Motor neuron (in vitro differentiated cells): ENCODE data around the gene TRIP12. TPM values are rescaled to one million over a fixed set of nuclear protein-coding genes. Genes with fewer than 3 reads are reported as not detected.
"Not testable (repeated sequence)": the region's sequence is repeated elsewhere in the genome, so short reads cannot be mapped to it uniquely, and the experiment has no call there.

Experiments
- ATAC-seq, 8 experiments: fragments of 200-7000 bp; cut with Tn5 transposase; replicated peaks in 6 of 8; 2 replicates each; pipeline ENCODE4 v1.8.0; 2021; ENCODE audit warnings: mild to moderate bottlenecking in 8 of 8, moderate library complexity in 8 of 8
- H3K27ac ChIP-seq, 2 donors: fragments of 250-450 bp; sonication (Bioruptor Pico); 2 replicates each; pipeline ENCODE4 v1.9.0; 2021; ENCODE audit warnings: antibody characterized with exemption in 2 of 2, mild to moderate bottlenecking in 2 of 2, moderate library complexity in 1 of 2
- H3K4me1 ChIP-seq, 2 donors: fragments of 250-450 bp; sonication (Bioruptor Pico); replicated peaks in 1 of 2; 2 replicates each; pipeline ENCODE4 v1.6.1; 2021; ENCODE audit warnings: antibody characterized with exemption in 2 of 2, mild to moderate bottlenecking in 2 of 2, moderate library complexity in 1 of 2
- H3K4me3 ChIP-seq, 5 donors: fragments of 250-450 bp; sonication (Bioruptor Pico); 2 replicates each; pipeline ENCODE4 v1.9.0; 2021; ENCODE audit warnings: antibody characterized with exemption in 5 of 5, mild to moderate bottlenecking in 5 of 5, moderate library complexity in 4 of 5
- WGBS, 10 experiments: fragments of 450-650 bp; shearing (Covaris generic); methylation state at CpG; one replicate each; pipeline ENCODE4 v1.0.0; 2022; 5-methylcytosine and 5-hydroxymethylcytosine counted together
- in situ Hi-C, 9 experiments: fragments of 400-800 bp; cut with MboI; loops; one replicate each; pipeline ENCODE4 v1.15.0; 2021; ENCODE audit warnings: low sequenced_read_pairs in 9 of 9, low pct_unique_long_range_greater_than_20kb in 2 of 9; ENCODE audit not compliant: unreplicated experiment in 9 of 9
- total RNA-seq, 8 experiments: library from RNA; unstranded; fragments of 300-600 nt; gene quantifications; 2 replicates each; pipeline versions ENCODE4 v1.2.3 to v1.2.4, GENCODE V29; 2022

Gene TRIP12
- total RNA-seq, 8 experiments from 2014 or later, result 65.2 to 295 (median 126) TPM

DNA sequence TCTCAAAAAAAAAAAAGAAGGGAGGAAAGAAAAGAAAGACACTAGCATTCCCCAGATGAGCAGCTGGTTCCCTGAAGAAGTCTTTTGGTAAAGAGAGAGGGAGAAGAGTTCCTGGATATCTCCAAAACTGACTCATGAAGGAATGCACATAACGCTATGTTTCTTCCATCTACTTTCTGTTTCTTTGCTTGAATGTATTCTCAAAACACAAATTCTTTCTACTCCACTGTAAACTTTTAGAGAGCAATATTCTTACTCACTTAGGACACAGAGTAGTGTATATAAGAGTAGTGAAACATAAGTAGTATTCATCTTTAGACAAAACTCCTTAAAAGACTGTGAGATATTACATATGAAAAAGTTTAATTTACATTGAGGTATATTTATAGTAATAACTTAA lies 64.2 kb downstream of the TRIP12 start:
- WGBS, 10 experiments, result 67 to 100% (median 100%) methylated on average over 1 of the region's 1 CpG; no CpG with 5 or more reads in 4 of the 10 experiments
- H3K27ac ChIP-seq, result no peak overlapping the region
- no peaks in the 10 kb centered on the region for H3K4me1 ChIP-seq
- no peak overlapping the region for H3K4me3 ChIP-seq
- ATAC-seq, result peak in 2 of 8 experiments; percentile 26 to 42
- in situ Hi-C loops, result no loop called here

DNA sequence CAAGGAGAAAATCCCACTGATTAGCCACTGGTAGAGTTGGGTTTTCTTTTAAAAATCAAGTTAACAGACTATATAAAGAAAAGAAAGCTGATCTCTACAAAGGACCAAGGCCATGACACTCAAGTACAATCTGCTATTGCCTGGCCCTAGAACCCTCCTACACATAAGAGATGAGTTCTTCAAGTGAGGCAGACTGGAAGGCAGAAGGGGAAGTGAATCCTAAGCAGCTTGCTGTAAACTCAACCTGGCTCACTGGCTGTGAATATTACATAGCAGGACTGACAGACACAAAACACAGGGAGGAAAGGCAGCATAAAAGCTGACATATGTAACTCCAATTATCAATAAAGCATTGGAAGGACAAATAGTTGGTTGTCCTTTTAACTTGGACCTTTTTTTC lies 65.4 kb downstream of the TRIP12 start:
- H3K4me1 ChIP-seq, result no peaks in the 10 kb centered on the region
- H3K27ac ChIP-seq, result no peak overlapping the region
- in situ Hi-C loops, result no loop called here
- ATAC-seq, result no peak
- no peak overlapping the region for H3K4me3 ChIP-seq

GRCh38 chr2:229855116-229855515 lies 66.7 kb downstream of the TRIP12 start:
- ATAC-seq, result no peak
- Histone ChIP-seq H3K27ac (no peak overlapping the region), H3K4me1 (no peaks in the 10 kb centered on the region), H3K4me3 (no peak overlapping the region)
- 87 to 100% (median 96%) methylated on average over 1 to 5 of the region's 5 CpGs; no CpG with 5 or more reads in 3 of the 10 experiments for WGBS, 10 experiments
- in situ Hi-C loops, result no loop called here

GRCh38 chr2:229852565-229852964 lies 69.2 kb downstream of the TRIP12 start:
- Histone ChIP-seq H3K4me3 (no peak overlapping the region), H3K27ac (no peak overlapping the region), H3K4me1 (no peaks in the 10 kb centered on the region)
- in situ Hi-C loops, result no loop called here
- ATAC-seq, result no peak
- 75 to 100% (median 98%) methylated on average over 1 to 3 of the region's 3 CpGs; no CpG with 5 or more reads in 2 of the 10 experiments for WGBS, 10 experiments

GRCh38 chr2:229851870-229852269 lies 69.9 kb downstream of the TRIP12 start:
- Histone ChIP-seq H3K4me3 (no peak overlapping the region), H3K27ac (no peak overlapping the region), H3K4me1 (no peaks in the 10 kb centered on the region)
- in situ Hi-C loops, result no loop called here
- 71 to 100% (median 100%) methylated on average over 1 to 5 of the region's 5 CpGs; no CpG with 5 or more reads in 2 of the 10 experiments for WGBS, 10 experiments
- no peak for ATAC-seq

DNA sequence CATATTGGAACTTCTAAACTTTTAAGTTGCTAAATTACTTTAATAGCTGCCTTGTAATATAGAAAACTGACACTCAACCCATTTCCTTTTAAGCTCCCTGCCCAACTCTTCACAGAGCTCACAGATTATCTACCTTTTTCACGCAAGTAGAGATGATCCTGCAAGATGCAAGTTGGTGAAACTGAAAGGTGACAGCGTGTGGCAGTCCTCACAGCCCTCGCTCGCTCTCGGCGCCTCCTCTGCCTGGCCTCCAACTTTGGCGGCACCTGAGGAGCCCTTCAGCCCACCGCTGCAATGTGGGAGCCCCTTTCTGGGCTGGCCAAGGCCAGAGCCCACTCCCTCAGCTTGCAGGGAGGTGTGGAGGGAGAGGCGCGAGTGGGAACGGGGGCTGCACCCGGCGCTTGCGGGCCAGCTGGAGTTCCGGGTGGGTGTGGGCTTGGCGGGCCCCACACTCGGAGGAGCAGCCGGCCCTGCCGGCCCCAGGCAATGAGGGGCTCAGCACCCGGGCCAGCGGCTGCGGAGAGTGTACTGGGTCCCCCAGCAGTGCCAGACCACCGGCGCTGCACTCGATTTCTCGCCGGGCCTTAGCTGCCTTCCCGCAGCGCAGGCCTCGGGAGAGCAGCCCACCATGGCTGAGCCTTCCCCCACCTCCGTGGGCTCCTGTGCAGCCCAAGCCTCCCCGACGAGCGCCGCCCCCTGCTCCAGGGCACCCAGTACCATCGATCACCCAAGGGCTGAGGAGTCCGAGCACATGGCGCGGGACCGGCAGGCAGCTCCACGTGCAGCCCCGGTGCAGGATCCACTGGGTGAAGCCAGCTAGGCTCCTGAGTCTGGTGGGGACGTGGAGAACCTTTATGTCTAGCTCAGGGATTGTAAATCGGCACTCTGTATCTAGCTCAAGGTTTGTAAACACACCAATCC lies 71.2 kb downstream of the TRIP12 start:
- H3K4me3 ChIP-seq, H3K27ac ChIP-seq, ATAC-seq, in situ Hi-C loops, H3K4me1 ChIP-seq: not testable (repeated sequence)
- WGBS, 10 experiments, result 93 to 100% (median 100%) methylated on average over 1 to 17 of the region's 44 CpGs; no CpG with 5 or more reads in 4 of the 10 experiments

- H3K27ac ChIP-seq, result no peak overlapping the region
- peak in 1 of 8 experiments; percentile 31 for ATAC-seq
These were observed 72.7 kb downstream of the TRIP12 start for GRCh38 chr2:229849073-229849472.

GRCh38 chr2:229843613-229844012 lies 78.2 kb downstream of the TRIP12 start:
- in situ Hi-C loops, result no loop called here
- H3K27ac ChIP-seq, result no peak overlapping the region
- ATAC-seq, result no peak
- no peak overlapping the region for H3K4me3 ChIP-seq
- 64 to 100% (median 97%) methylated on average over 2 to 4 of the region's 4 CpGs for WGBS, 10 experiments
- no peaks in the 10 kb centered on the region for H3K4me1 ChIP-seq

More at GRCh38 chr2:229849073-229849472, 72.7 kb downstream of the TRIP12 start:
- Histone ChIP-seq H3K4me1 (no peaks in the 10 kb centered on the region), H3K4me3 (no peak overlapping the region)
- in situ Hi-C loops, result no loop called here
- 70 to 100% (median 92%) methylated on average over 1 to 3 of the region's 3 CpGs for WGBS, 10 experiments

DNA sequence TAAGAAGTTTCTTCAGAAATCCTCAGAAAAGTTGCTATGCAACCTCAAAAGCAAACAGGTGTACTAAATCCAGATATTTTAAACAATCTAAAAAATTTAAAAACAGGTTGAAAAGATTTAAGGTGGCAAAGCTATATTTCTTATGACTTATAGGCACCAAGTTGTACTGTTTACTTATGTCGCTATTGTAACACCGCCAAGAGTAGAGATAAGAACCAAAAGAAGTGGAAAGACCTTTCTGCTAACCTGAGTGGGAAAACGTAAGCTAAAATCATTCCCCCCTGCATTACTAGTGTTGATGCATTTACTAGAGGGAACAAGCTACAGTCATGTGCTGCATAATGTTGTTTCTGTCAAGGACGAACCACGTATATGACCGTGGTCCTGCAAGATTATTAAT lies 83.1 kb downstream of the TRIP12 start:
- 0 to 81% (median 75%) methylated on average over 1 to 6 of the region's 6 CpGs for WGBS, 10 experiments
- in situ Hi-C loops, result no loop called here
- Histone ChIP-seq H3K4me3 (no peak overlapping the region), H3K27ac (no peak overlapping the region), H3K4me1 (no peaks in the 10 kb centered on the region)
- ATAC-seq, result no peak

DNA sequence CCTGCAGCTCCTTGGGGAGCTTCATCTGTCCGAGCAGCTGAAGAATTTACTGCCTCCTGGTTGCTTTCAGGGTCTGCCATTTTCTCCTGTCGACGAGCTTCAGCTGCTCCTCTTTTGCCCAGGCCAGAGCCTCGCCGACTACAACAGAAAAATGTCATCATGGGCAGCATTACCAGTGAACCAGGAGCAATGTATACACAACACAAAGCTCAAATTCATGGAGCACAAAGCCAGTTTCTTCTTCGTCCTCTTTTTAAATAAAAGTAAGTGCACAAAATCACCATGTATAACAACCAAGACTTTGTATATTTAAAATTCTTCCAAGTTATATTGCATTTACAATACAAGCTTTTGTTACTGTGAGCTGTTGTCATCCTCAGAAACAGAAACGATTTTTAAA lies 85.0 kb downstream of the TRIP12 start:
- Histone ChIP-seq H3K4me1 (no peaks in the 10 kb centered on the region), H3K4me3 (no peak overlapping the region), H3K27ac (no peak overlapping the region)
- no peak for ATAC-seq
- in situ Hi-C loops, result no loop called here
- WGBS, 10 experiments, result 87 to 100% (median 94%) methylated on average over 1 to 7 of the region's 7 CpGs

DNA sequence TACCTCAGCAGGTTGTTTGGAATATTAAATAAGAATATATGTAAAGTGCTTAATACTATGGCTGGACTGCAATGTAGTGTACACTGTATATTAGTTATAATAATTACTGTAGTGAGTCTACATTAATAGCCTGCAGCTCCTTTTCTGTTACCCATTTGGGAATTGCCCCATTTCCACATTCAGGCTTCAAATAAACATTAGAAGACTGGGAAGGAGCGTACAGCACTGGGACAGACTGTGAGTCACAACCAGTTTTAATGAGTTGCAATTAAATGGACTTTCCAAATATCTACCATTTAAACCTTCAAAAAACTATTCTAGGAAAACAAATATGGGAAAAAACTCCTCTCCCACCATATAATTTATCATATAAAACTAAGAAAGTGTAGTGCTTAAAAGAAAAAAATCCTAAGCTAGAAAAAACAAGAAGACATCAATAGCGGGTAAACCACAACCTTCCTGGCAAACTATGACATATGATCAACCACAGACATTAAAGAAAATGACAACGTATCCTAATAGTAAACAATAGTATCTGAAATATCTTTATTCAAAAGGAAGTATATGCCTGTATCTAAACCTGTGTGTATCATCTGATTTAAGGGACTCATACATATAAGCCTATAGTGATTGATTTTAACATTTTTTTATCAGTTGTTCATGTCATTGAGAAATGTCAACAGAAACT lies 86.1 kb downstream of the TRIP12 start:
- no peak overlapping the region for H3K4me3 ChIP-seq
- in situ Hi-C loops, result no loop called here
- ATAC-seq, result peak in 1 of 8 experiments; percentile 33
- H3K27ac ChIP-seq, result no peak overlapping the region
- H3K4me1 ChIP-seq, result no peaks in the 10 kb centered on the region
- 45 to 100% (median 92%) methylated on average over 2 to 3 of the region's 3 CpGs for WGBS, 10 experiments

DNA sequence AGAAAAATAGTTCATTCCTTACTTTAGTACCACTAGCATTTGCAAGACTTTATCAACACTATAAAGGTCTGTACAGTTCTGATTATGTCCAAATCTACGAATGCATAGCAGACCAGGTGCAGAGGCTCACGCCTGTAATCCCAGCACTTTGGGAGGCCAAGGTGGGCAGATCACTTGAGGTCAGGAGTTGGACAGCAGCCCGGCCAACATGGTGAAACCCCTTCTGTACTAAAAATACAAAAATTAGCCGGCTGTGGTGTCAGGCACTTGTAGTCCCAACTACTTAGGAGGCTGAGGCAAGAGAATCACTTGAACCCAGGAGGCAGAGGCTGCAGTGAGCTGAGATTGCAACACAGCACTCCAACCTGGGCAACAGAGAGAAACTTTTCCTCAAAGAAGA lies 87.4 kb downstream of the TRIP12 start:
- in situ Hi-C loops, H3K4me3 ChIP-seq: not testable (repeated sequence)
- WGBS, 10 experiments, result 80 to 100% (median 97%) methylated on average over 1 to 4 of the region's 4 CpGs; no CpG with 5 or more reads in 5 of the 10 experiments

GRCh38 chr2:229832510-229832898 lies 89.3 kb downstream of the TRIP12 start:
- Histone ChIP-seq H3K4me1 (no peaks in the 10 kb centered on the region), H3K27ac (no peak overlapping the region), H3K4me3 (no peak overlapping the region)
- 80 to 100% (median 94%) methylated on average over 1 to 2 of the region's 2 CpGs for WGBS, 10 experiments
- in situ Hi-C loops, result no loop called here
- no peak for ATAC-seq

More for the DNA sequence above, 87.4 kb downstream of the TRIP12 start:
- not testable (repeated sequence) for ATAC-seq, H3K4me1 ChIP-seq, H3K27ac ChIP-seq
